AG04450 (cell line): ENCODE measurements around the gene NME9. TPM values are rescaled to one million over a fixed set of nuclear protein-coding genes. Genes with fewer than 3 reads are reported as not detected.

Source experiments
- CTCF ChIA-PET: fragments of 300-600, 350-600 bp; formaldehyde crosslinking; extraction: SDS; loops from one replicate; lab custom pipeline; 2022; ENCODE audit warnings: antibody characterized with exemption, inconsistent platforms; lab: Charles Lee
- POLR2A ChIA-PET: fragments of 350-600 bp; formaldehyde crosslinking; extraction: SDS; loops from one replicate; lab custom pipeline; 2021; ENCODE audit warnings: antibody characterized with exemption, inconsistent platforms; lab: Yijun Ruan, JAX
- DNase-seq: peaks from one replicate; pipeline ENCODE4 v3.0.0-alpha.2; 2011; ENCODE audit warnings: low read depth, low spot score
- H3K27ac ChIP-seq: one replicate; pipeline ENCODE4 v1.5.1; 2012; ENCODE audit warnings: low read depth, low read length, control low read depth
- H3K27me3 ChIP-seq: one replicate; pipeline ENCODE4 v1.6.0; 2012; ENCODE audit warnings: low read length; ENCODE audit not compliant: control insufficient read depth, insufficient read depth
- H3K4me3 ChIP-seq: 2 replicates; pipeline ENCODE4 v1.5.1; 2011; ENCODE audit warnings: mild to moderate bottlenecking, low read depth, low read length, control low read depth
- H3K9me3 ChIP-seq: 2 replicates; pipeline ENCODE4 v1.5.1; 2012; ENCODE audit warnings: low read length; ENCODE audit not compliant: control insufficient read depth, insufficient read depth
- polyA plus RNA-seq: library from polyadenylated mRNA; depleted of rRNA; stranded (reverse); fragments of >200 nt; gene quantifications from 2 replicates; pipeline ENCODE4 v1.2.3, GENCODE V29; 2011
- TF ChIP-seq, protein P1 (sequence below): IDR thresholded peaks from 2 replicates; pipeline ENCODE4 v1.5.1; 2011; ENCODE audit warnings: low read depth, low read length, control low read depth, inconsistent platforms

Gene NME9
- polyA plus RNA-seq, 1 experiment = 0.19 TPM

DNA sequence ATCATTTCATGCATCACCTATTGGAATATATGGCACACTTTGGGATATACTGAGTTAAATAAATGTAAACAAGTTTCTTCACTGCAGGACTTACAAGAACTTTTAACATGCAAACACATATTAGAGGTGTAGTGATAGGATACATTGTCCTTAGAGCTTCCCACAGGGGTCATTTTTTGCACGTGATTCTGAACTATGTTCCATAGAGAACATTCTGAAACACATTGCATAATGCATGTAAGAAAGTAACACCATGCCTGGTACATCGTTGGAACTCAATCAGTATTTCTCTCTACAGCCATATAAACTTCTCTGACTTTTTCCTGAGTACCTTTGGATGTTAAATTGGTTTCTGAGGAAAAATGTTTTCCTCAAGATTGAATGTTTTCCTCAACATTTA is 47.0 kb upstream of the NME9 start:
- H3K27me3 ChIP-seq = no peaks in the 10 kb centered on the region
- CTCF ChIA-PET = interaction anchor here (0.9 kb wide), 1 partner anchor 41 kb away, joined by 4 read pairs; no protein-coding TSS in a partner anchor
- POLR2A ChIA-PET = no interaction called here
- H3K4me3 ChIP-seq = no peak overlapping the region
- no peak overlapping the region for H3K27ac ChIP-seq
- TF ChIP-seq, protein P1, sequence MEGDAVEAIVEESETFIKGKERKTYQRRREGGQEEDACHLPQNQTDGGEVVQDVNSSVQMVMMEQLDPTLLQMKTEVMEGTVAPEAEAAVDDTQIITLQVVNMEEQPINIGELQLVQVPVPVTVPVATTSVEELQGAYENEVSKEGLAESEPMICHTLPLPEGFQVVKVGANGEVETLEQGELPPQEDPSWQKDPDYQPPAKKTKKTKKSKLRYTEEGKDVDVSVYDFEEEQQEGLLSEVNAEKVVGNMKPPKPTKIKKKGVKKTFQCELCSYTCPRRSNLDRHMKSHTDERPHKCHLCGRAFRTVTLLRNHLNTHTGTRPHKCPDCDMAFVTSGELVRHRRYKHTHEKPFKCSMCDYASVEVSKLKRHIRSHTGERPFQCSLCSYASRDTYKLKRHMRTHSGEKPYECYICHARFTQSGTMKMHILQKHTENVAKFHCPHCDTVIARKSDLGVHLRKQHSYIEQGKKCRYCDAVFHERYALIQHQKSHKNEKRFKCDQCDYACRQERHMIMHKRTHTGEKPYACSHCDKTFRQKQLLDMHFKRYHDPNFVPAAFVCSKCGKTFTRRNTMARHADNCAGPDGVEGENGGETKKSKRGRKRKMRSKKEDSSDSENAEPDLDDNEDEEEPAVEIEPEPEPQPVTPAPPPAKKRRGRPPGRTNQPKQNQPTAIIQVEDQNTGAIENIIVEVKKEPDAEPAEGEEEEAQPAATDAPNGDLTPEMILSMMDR = no peak
- no peaks in the 10 kb centered on the region for H3K9me3 ChIP-seq
- no peak for DNase-seq

DNA sequence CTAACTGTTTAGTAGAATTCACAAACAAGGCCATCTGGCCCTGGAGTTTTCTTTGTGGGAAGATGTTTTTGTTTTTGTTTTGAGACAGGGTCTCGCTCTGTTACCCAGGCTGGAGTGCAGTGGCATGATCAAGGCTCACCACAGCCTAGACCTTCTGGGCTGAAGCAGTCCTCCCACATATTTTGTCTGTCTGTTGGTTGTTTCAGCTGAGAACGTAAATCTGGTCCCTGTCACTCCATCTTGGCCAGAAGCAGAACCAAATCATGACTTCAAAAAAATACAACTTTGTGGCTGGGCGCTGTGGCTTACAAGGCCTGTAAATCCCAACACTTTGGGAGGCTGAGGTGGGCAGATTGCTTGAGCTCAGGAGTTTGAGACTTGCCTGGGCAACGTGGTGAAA is 45.8 kb upstream of the NME9 start:
- Histone ChIP-seq H3K9me3 (no peaks in the 10 kb centered on the region), H3K27ac (no peak overlapping the region), H3K27me3 (no peaks in the 10 kb centered on the region), H3K4me3 (no peak overlapping the region)
- POLR2A ChIA-PET = no interaction called here
- CTCF ChIA-PET = no interaction called here
- TF ChIP-seq, protein P1 = no peak
- DNase-seq = no peak

DNA sequence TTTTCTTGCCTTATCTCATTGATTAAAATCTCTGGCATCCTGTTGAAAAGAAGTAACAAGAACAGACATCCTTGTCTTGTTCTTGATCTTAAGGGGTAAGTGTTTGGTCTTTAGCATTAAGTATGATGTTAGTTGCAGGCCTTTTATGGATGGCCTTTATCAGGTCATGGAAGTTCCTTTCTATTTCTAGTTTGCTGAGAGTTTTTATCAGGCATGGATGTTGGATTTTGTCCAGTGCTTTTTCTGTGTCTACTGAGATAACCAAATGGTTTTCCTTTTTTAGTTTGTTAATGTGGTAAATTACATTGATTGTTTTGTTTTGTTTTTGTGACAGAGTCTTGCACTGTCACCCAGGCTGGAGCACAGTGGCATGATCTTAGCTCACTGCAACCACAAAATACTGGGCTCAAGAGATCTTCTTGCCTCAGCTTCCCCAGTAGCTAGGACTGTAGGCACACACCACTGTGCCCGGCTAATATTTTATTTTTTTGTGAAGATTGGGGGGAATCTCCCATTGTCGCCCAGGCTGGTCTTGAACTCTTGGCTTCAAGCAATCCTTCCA is 45.0 kb upstream of the NME9 start:
- TF ChIP-seq, protein P1 = no peak
- Histone ChIP-seq H3K27ac (no peak overlapping the region), H3K4me3 (no peak overlapping the region), H3K27me3 (no peaks in the 10 kb centered on the region), H3K9me3 (no peaks in the 10 kb centered on the region)
- DNase-seq = no peak
- ChIA-PET CTCF (no interaction called here), POLR2A (no interaction called here)

DNA sequence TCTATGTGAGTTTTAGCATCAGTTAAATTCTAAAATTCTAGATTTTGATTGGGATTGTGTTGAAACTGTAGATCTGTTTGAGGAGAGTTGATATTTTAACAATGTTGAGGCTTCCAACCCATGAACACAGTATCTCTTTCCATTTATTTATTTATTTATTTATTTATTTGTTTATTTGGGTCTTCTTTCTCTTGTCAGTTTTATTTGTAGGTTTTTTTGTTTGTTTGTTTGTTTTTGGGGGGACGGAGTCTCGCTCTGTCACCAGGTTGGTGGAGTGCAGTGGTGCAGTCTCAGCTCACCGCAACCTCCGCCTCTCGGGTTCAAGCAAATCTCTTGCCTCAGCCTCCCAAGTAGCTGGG is 44.1 kb upstream of the NME9 start:
- no peak for DNase-seq
- CTCF ChIA-PET = interaction anchor here (2.3 kb wide), 1 partner anchor 44 kb away, joined by 10 read pairs; no protein-coding TSS in a partner anchor
- POLR2A ChIA-PET = no interaction called here
- Histone ChIP-seq H3K9me3 (no peaks in the 10 kb centered on the region), H3K27ac (no peak overlapping the region), H3K27me3 (no peaks in the 10 kb centered on the region), H3K4me3 (no peak overlapping the region)
- TF ChIP-seq, protein P1 = no peak

DNA sequence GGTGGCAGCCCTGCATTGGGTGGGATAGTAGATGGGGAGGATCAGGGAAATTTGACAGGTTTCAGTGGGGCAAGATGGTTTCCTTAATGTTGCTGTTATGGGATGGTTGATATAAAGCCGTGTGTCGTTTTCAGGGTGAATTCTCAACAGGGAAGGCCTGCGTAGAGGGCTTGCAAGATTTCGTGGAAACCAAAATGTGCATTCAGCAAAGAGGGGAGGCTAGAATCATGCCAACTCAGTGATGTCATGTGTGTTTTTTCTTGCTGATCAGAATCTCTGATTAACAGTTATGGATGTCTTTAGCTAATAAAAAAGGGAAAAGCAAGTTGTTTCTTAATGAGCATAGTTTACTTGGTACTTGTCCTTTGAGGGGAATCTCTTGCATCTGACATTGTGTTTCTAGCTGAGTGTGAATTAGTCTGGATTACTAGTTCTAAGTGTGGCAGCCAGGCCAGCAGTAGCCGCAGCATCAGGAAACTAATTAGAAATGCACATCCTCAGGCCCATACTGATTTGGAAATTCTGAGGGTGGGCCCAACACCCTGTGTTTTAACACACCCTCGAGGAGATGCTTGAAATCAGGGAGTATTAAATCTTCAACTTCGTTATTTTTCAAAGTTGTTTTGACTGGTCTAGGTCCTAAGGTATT is 43.6 kb upstream of the NME9 start:
- Histone ChIP-seq H3K4me3 (no peak overlapping the region), H3K27ac (no peak overlapping the region), H3K9me3 (no peaks in the 10 kb centered on the region), H3K27me3 (no peaks in the 10 kb centered on the region)
- TF ChIP-seq, protein P1 = no peak
- ChIA-PET CTCF (interaction anchor here (2.3 kb wide), 1 partner anchor 44 kb away, joined by 10 read pairs; no protein-coding TSS in a partner anchor), POLR2A (no interaction called here)
- DNase-seq = no peak
